HT-29 (cell line): Measurements from ENCODE around the gene PFDN2. TPM values are rescaled to one million over a fixed set of nuclear protein-coding genes. Genes with fewer than 3 reads are reported as not detected.
"Not testable (repeated sequence)": the region's sequence is repeated elsewhere in the genome, so short reads cannot be mapped to it uniquely, and the experiment has no call there.

Experiments used
- DNase-seq: peaks from one replicate; pipeline ENCODE4 v3.0.0-alpha.2; 2015; ENCODE audit warnings: low spot score
- total RNA-seq: library from RNA; depleted of rRNA; stranded (reverse); fragments of >200 nt; shearing (Covaris generic); gene quantifications from 2 replicates; pipeline ENCODE4 v1.2.3, GENCODE V29; 2014

The PFDN2 gene
- total RNA-seq, 1 experiment from 2014 or later = 70.5 TPM

- no peak for DNase-seq
These were observed 36.3 kb downstream of the PFDN2 start for GRCh38 chr1:161081519-161081918.

GRCh38 chr1:161080441-161081405 lies 37.1 kb downstream of the PFDN2 start:
- DNase-seq = no peak

- no peak for DNase-seq
These were observed 38.3 kb downstream of the PFDN2 start for GRCh38 chr1:161079436-161080110.

GRCh38 chr1:161077426-161077825 lies 40.4 kb downstream of the PFDN2 start:
- no peak for DNase-seq

GRCh38 chr1:161076410-161076809 lies 41.4 kb downstream of the PFDN2 start:
- DNase-seq = no peak

- DNase-seq = no peak
These were observed 43.0 kb downstream of the PFDN2 start for GRCh38 chr1:161074676-161075368.

- no peak for DNase-seq
These were observed 44.2 kb downstream of the PFDN2 start for GRCh38 chr1:161073474-161074121.

- DNase-seq = no peak
These were observed 44.9 kb downstream of the PFDN2 start for GRCh38 chr1:161072751-161073449.

GRCh38 chr1:161071886-161072371 lies 45.9 kb downstream of the PFDN2 start:
- DNase-seq = peak; percentile 79

- DNase-seq = no peak
These were observed 47.1 kb downstream of the PFDN2 start for GRCh38 chr1:161070761-161071160.

GRCh38 chr1:161069731-161070270 lies 48.0 kb downstream of the PFDN2 start, which contains the start of gene ARHGAP30:
Gene ARHGAP30 (minus strand): TSS chr1:161069891. CDS start chr1:161069624, 267 bp downstream.
- DNase-seq = no peak

- no peak for DNase-seq
These were observed 48.6 kb downstream of the PFDN2 start for GRCh38 chr1:161069241-161069640.

- peak; percentile 73 for DNase-seq
These were observed 49.3 kb downstream of the PFDN2 start for GRCh38 chr1:161068306-161069234.

GRCh38 chr1:161066694-161067093 lies 51.1 kb downstream of the PFDN2 start:
- no peak for DNase-seq

- not testable (repeated sequence) for DNase-seq
These were observed 52.2 kb downstream of the PFDN2 start for GRCh38 chr1:161065681-161066080.

GRCh38 chr1:161063936-161064335 lies 53.9 kb downstream of the PFDN2 start:
- not testable (repeated sequence) for DNase-seq

GRCh38 chr1:161061419-161061818 lies 56.4 kb downstream of the PFDN2 start:
- DNase-seq = no peak

GRCh38 chr1:161059293-161059692 lies 58.5 kb downstream of the PFDN2 start:
- no peak for DNase-seq

- no peak for DNase-seq
These were observed 63.0 kb downstream of the PFDN2 start for GRCh38 chr1:161054805-161055204.
